HepG2 (cell line): ENCODE measurements around the gene MMP24OS. TPM values are rescaled to one million over a fixed set of nuclear protein-coding genes. Genes with fewer than 3 reads are reported as not detected.

Experiments used
- CEBPG ChIP-seq: IDR thresholded peaks from 2 replicates; pipeline ENCODE4 v1.6.1; 2016
- HNF4G ChIP-seq, 2 experiments: sonication (generic) in 1 of 2; formaldehyde crosslinking in 1 of 2; IDR thresholded peaks; 2 replicates each; pipeline versions ENCODE4 v1.4.0 to v1.6.1; 2011 to 2020; ENCODE audit warnings: borderline replicate concordance in 2 of 2, low read depth in 2 of 2, mild to moderate bottlenecking in 2 of 2, low read length in 1 of 2, missing genetic modification reagents in 1 of 2, moderate library complexity in 1 of 2
- IRF2 ChIP-seq: IDR thresholded peaks from 2 replicates; pipeline ENCODE4 v1.6.1; 2018; ENCODE audit warnings: missing genetic modification reagents, missing compliant biosample characterization
- KLF9 ChIP-seq: IDR thresholded peaks from 2 replicates; pipeline ENCODE4 v1.6.1; 2016; ENCODE audit warnings: low read depth
- MTF2 ChIP-seq: sonication (generic); formaldehyde crosslinking; IDR thresholded peaks from 2 replicates; pipeline ENCODE4 v1.5.0; 2020; ENCODE audit warnings: missing genetic modification reagents, borderline replicate concordance
- NFYC ChIP-seq: IDR thresholded peaks from 2 replicates; pipeline ENCODE4 v1.6.1; 2016; ENCODE audit warnings: missing genetic modification reagents, missing compliant biosample characterization
- PCBP1 ChIP-seq: fragments of 200-400 bp; formaldehyde crosslinking; IDR thresholded peaks from 2 replicates; pipeline ENCODE4 v1.6.1; 2017; ENCODE audit warnings: mild to moderate bottlenecking, low read depth, low read length, borderline replicate concordance
- POLR2AphosphoS5 ChIP-seq: IDR thresholded peaks from 2 replicates; pipeline ENCODE4 v1.6.1; 2012; ENCODE audit warnings: low read depth, low read length
- PTBP1 ChIP-seq: fragments of 200-400 bp; formaldehyde crosslinking; IDR thresholded peaks from 2 replicates; pipeline ENCODE4 v1.6.1; 2018; ENCODE audit warnings: low read length, low read depth; ENCODE audit not compliant: poor library complexity, severe bottlenecking
- RFXAP ChIP-seq: sonication (generic); formaldehyde crosslinking; IDR thresholded peaks from 2 replicates; pipeline ENCODE4 v1.4.0; 2020; ENCODE audit warnings: missing genetic modification reagents, borderline replicate concordance
- SAFB2 ChIP-seq: sonication (generic); formaldehyde crosslinking; IDR thresholded peaks from 2 replicates; pipeline ENCODE4 v1.5.1; 2020; ENCODE audit warnings: missing genetic modification reagents, low read depth, mild to moderate bottlenecking, borderline replicate concordance
- U2AF2 ChIP-seq: fragments of 200-400 bp; formaldehyde crosslinking; IDR thresholded peaks from 2 replicates; pipeline ENCODE4 v1.6.1; 2017; ENCODE audit warnings: low read depth, mild to moderate bottlenecking, low read length
- ZBTB1 ChIP-seq: sonication (generic); formaldehyde crosslinking; IDR thresholded peaks from 2 replicates; pipeline ENCODE4 v1.4.0; 2020; ENCODE audit warnings: missing genetic modification reagents, borderline replicate concordance
- ZKSCAN5 ChIP-seq: sonication (generic); formaldehyde crosslinking; IDR thresholded peaks from 2 replicates; pipeline ENCODE4 v1.5.1; 2020; ENCODE audit warnings: mild to moderate bottlenecking, missing genetic modification reagents
- ZNF546 ChIP-seq: sonication (generic); formaldehyde crosslinking; conservative IDR thresholded peaks from 2 replicates; pipeline ENCODE4 v1.8.1; 2023; ENCODE audit warnings: mild to moderate bottlenecking, missing genetic modification reagents
- ZNF678 ChIP-seq: sonication (generic); formaldehyde crosslinking; IDR thresholded peaks from 2 replicates; pipeline ENCODE4 v1.4.0; 2020; ENCODE audit warnings: mild to moderate bottlenecking, missing genetic modification reagents
- ZNF703 ChIP-seq: sonication (generic); formaldehyde crosslinking; IDR thresholded peaks from 2 replicates; pipeline ENCODE4 v1.5.1; 2020; ENCODE audit warnings: missing genetic modification reagents, mild to moderate bottlenecking, moderate library complexity, borderline replicate concordance
- ZNF782 ChIP-seq: sonication (generic); formaldehyde crosslinking; IDR thresholded peaks from 2 replicates; pipeline ENCODE4 v1.4.0; 2020; ENCODE audit warnings: missing genetic modification reagents, mild to moderate bottlenecking, borderline replicate concordance
- ZNF879 ChIP-seq: sonication (generic); formaldehyde crosslinking; IDR thresholded peaks from 2 replicates; pipeline ENCODE4 v1.8.1; 2023; ENCODE audit warnings: missing genetic modification reagents
- polyA plus RNA-seq, 8 experiments: library from polyadenylated mRNA; depleted of rRNA in 3 of 8; stranded (reverse) in 7 of 8; unstranded in 1 of 8; fragments of >200 nt; fragmentation: Illumina TruSeq in 4 of 8; extraction: Trizol in 4 of 8; gene quantifications; 2 replicates each; pipeline versions ENCODE4 v1.2.1 to v1.2.3, GENCODE V29; 2011 to 2016; ENCODE audit warnings: low read depth in 4 of 8, missing spikeins in 1 of 8, mixed read lengths in 1 of 8; ENCODE audit not compliant: insufficient read depth in 1 of 8
- total RNA-seq, 5 experiments: library from RNA; depleted of rRNA; stranded (reverse); fragments of >200 nt; fragmentation: Illumina TruSeq; extraction: Trizol; gene quantifications; 2 replicates each; pipeline ENCODE4 v1.2.3, GENCODE V29; 2016; ENCODE audit warnings: low read depth in 1 of 5
- TF ChIP-seq, protein P1 (sequence below): IDR thresholded peaks from 2 replicates; pipeline ENCODE4 v1.6.1; 2016
- TF ChIP-seq, protein P2 (sequence below), 2 experiments: sonication (generic) in 1 of 2; formaldehyde crosslinking in 1 of 2; IDR thresholded peaks; 2 replicates each; pipeline versions ENCODE4 v1.4.0 to v1.6.1; 2016 to 2020; ENCODE audit warnings: borderline replicate concordance in 1 of 2, low read depth in 1 of 2, mild to moderate bottlenecking in 1 of 2, missing genetic modification reagents in 1 of 2
- TF ChIP-seq, protein P3 (sequence below): sonication (generic); formaldehyde crosslinking; IDR thresholded peaks from 2 replicates; pipeline ENCODE4 v1.8.0; 2022; ENCODE audit warnings: missing genetic modification reagents, mild to moderate bottlenecking, inconsistent platforms, borderline replicate concordance

Gene MMP24OS
- total and polyA plus RNA-seq, 2 of the 13 experiments (the other 11 are each of a cell fraction or from before 2014, with no cell fraction given) = 6.0 to 8.5 TPM

- TF ChIP-seq, protein P1, sequence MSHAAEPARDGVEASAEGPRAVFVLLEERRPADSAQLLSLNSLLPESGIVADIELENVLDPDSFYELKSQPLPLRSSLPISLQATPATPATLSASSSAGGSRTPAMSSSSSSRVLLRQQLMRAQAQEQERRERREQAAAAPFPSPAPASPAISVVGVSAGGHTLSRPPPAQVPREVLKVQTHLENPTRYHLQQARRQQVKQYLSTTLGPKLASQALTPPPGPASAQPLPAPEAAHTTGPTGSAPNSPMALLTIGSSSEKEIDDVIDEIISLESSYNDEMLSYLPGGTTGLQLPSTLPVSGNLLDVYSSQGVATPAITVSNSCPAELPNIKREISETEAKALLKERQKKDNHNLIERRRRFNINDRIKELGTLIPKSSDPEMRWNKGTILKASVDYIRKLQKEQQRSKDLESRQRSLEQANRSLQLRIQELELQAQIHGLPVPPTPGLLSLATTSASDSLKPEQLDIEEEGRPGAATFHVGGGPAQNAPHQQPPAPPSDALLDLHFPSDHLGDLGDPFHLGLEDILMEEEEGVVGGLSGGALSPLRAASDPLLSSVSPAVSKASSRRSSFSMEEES = no peak
- TF ChIP-seq RFXAP (0 out of 2 replicates have a peak, but pooled peaks have one; percentile 32), MTF2 (no peak), ZKSCAN5 (CRISPR knock-in tag) (no peak), IRF2 (no peak), NFYC (CRISPR knock-in tag) (no peak), SAFB2 (CRISPR knock-in tag) (0 out of 2 replicates have a peak, but pooled peaks have one; percentile 13), ZNF879 (CRISPR knock-in tag) (no peak), ZNF703 (CRISPR knock-in tag) (no peak), U2AF2 (no peak), PTBP1 (no peak), HNF4G (IDR thresholded peaks at IDR 0.05; ENCODE audit: borderline replicate concordance, low read depth, low read length) (no peak), HNF4G (CRISPR knock-in tag; IDR thresholded peaks at IDR 0.05; ENCODE audit: borderline replicate concordance, low read depth) (no peak), ZNF678 (CRISPR knock-in tag) (no peak), KLF9 (no peak), ZBTB1 (CRISPR knock-in tag) (no peak), POLR2AphosphoS5 (peak; percentile 48; the same call in 1 of the 2 replicates), PCBP1 (no peak), ZNF546 (no peak), ZNF782 (CRISPR knock-in tag) (no peak), CEBPG (CRISPR knock-in tag) (no peak)
- TF ChIP-seq, protein P2, sequence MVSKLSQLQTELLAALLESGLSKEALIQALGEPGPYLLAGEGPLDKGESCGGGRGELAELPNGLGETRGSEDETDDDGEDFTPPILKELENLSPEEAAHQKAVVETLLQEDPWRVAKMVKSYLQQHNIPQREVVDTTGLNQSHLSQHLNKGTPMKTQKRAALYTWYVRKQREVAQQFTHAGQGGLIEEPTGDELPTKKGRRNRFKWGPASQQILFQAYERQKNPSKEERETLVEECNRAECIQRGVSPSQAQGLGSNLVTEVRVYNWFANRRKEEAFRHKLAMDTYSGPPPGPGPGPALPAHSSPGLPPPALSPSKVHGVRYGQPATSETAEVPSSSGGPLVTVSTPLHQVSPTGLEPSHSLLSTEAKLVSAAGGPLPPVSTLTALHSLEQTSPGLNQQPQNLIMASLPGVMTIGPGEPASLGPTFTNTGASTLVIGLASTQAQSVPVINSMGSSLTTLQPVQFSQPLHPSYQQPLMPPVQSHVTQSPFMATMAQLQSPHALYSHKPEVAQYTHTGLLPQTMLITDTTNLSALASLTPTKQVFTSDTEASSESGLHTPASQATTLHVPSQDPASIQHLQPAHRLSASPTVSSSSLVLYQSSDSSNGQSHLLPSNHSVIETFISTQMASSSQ (IDR thresholded peaks at IDR 0.05; ENCODE audit: low read depth) = no peak
- TF ChIP-seq, protein P2 (CRISPR knock-in tag; IDR thresholded peaks at IDR 0.05; ENCODE audit: borderline replicate concordance) = no peak
- TF ChIP-seq, protein P3, sequence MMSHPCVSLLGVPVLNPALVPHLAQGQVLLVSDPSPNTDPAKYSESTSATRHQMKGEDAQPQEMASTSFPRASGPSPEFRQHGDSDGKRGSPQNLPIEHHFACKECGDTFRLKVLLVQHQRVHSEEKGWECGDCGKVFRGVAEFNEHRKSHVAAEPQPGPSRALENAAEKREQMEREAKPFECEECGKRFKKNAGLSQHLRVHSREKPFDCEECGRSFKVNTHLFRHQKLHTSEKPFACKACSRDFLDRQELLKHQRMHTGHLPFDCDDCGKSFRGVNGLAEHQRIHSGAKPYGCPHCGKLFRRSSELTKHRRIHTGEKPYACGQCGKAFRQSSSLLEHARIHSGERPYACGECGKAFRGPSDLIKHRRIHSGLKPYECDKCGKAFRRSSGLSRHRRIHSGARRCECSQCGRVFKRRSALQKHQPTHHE (CRISPR knock-in tag) = no peak
Observed at GRCh38 chr20:35275741-35276251, 2.1 kb downstream of the MMP24OS start (continued).
